HEK293T (cell line): ENCODE results near the gene PRDM16.

ENCODE experiments used
- ARNT ChIP-seq: fragments of 450-650 bp; IDR thresholded peaks from 2 replicates; pipeline ENCODE4 v1.6.1; 2017; ENCODE audit warnings: mild to moderate bottlenecking
- FOXA1 ChIP-seq: fragments of 450-650 bp; IDR thresholded peaks from 2 replicates; pipeline ENCODE4 v1.6.1; 2016; ENCODE audit warnings: mild to moderate bottlenecking
- L3MBTL2 ChIP-seq: fragments of 450-650 bp; conservative IDR thresholded peaks from 2 replicates; pipeline ENCODE4 v1.6.1; 2016; ENCODE audit warnings: mild to moderate bottlenecking
- LEF1 ChIP-seq: fragments of 450-650 bp; IDR thresholded peaks from 2 replicates; pipeline ENCODE4 v1.6.1; 2017; ENCODE audit warnings: mild to moderate bottlenecking, borderline replicate concordance

DNA sequence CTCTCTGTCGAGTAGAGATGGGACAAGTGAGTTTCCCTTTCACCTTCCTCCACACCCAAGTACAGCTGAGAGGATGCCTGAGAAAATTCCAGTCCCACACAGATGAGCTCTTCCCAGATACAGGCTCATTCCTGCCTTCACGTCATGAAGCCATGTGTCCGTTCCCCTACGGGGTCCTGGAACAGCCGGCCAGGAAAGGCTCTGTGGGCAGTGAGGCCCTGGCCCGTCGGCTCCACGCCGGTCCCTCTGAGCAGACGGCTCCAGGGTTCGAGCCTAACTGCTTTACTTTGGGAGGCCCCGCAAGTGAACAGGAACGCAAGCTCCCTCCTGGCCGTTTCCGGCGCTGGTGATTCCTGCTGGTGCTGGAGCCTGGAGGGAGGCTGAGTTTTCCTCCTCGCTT lies 328.3 kb downstream of the PRDM16 start:
- TF ChIP-seq LEF1 (no peak), L3MBTL2 (no peak), FOXA1 (no peak), ARNT (no peak)
